SH-SY5Y (cell line): Measurements from ENCODE around the gene N4BP3.

Source experiments
- GATA2 ChIP-seq: IDR thresholded peaks from 2 replicates; pipeline ENCODE4 v1.6.1; 2011; ENCODE audit warnings: mild to moderate bottlenecking, low read depth, low read length
- GATA3 ChIP-seq: IDR thresholded peaks from 2 replicates; pipeline ENCODE4 v1.6.1; 2011; ENCODE audit warnings: low read depth, mild to moderate bottlenecking, low read length, moderate library complexity

DNA sequence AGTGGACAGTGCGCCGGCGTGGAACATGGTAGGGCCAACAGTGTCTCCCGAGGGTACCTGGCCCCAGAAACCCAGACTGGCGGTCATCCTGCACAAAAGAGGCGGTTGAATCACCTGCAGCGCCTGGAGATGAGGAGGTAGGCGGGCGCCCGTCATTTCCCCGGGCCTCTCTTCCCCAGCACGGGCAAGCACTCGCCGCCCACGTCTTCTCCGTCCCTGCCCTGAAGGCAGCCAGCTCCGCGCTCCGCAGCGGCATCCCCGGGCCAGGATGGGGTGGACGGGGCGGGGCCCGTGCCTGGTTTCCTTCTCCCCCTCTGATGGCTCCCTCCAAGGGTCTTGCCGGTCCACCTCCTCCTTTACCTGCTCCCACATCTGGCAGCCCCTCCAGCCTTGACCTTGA lies 27.1 kb upstream of the N4BP3 start:
- TF ChIP-seq GATA2 (no peak), GATA3 (no peak)
